Activated naive CD4-positive, alpha-beta T cell treated with anti-CD3 and anti-CD28 coated beads, Interleukin-2, amount 50 U/mL, for 16 hours (primary cell): Measurements from ENCODE around the gene IER5L.

Source experiments
- DNase-seq: peaks from one replicate; pipeline ENCODE4 v3.0.0-alpha.2; 2020

The IER5L gene

DNA sequence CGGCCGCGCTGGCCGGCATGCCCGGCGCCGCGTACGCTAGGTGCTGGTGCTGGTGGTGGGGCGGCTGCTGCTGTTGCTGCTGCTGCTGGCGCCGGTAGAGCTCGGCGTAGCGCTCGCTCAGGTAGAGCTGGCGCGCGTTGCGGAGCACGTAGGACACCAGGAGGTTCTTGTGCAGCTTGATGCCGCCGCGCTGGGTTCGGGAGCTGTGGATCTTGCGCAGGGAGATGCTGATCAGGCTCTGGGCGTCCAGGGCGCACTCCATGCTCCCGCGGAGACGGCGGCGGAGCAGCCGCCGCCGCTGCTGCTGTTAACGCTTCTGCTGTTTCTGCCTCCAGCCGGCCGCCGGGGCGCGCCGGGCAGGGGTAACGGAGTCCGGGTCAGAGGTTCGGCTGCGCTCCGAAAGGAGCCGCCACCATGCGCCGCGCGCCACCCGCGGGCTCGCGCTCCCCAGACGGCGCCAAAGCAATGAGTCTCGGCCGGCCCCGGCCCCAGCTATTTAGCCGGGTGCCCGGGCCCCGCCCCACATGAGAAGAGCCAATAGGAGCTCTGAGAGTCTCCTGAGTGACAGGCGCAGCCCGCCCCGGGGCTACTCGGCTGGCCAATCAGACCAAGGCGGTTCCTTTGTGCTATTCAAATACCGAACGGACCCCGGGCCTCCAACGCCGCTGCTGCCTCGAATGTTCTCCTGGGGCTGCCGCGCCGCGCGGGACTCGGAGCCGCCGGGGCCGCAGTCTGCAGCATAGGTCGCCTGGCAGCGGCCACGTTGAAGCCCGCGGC lies at the start of gene IER5L:
TSS of gene IER5L (minus strand) at position 471 of the 777 bp plus-strand sequence. CDS start at position 262, 209 bp downstream.
- peak; percentile 93 for DNase-seq

DNA sequence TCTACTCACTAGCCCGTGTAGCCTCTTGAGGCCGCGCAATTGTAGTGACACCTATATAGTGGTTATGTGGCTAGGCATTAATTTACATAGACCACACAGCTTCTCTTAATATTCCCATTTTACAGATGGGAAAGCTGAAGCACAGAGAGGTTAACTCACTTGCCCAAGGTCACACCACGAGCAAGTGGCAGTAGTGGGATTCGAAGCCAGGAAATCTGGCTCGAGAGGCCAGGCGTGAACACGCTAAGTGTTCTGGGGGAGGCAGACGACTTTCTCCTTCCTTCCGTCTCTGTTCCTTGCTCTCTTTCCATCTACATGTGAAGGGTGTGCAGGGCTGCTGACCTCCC lies 49.8 kb upstream of the IER5L start:
- no peak for DNase-seq

DNA sequence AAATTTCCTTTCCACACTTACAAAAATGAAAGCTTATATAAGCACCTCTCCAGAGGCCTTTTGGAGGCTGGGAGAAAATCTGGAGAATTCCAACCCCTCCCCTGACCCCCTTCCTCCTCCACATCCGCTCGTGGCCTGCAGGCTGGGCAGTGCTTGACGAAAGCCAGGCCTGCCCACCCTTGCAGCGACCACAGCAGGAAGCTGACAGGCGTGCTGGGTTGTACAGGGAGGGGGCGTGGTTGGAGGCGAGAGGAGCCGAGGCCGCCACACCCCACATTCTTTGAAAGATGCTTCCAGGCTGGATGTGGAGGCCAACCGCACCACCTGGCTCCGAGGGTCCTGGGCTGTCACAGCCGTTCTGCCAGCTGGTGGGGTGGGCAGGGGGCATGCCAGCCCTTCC lies 47.8 kb upstream of the IER5L start:
- DNase-seq = peak; percentile 34

DNA sequence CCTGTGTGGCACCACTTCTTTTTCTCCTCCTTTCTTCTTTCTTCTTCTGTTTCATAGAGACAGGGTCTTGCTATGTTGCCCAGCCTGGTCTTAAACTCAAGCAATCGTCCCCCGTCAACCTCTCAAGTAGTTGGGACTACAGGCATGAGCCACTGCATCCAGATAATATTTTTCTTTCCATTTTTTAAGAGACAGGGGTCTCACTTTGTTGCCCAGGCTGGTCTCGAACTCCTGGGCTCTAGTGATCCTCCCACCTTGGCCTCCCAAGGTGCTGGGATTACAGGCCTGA lies 47.4 kb upstream of the IER5L start:
- no peak for DNase-seq

DNA sequence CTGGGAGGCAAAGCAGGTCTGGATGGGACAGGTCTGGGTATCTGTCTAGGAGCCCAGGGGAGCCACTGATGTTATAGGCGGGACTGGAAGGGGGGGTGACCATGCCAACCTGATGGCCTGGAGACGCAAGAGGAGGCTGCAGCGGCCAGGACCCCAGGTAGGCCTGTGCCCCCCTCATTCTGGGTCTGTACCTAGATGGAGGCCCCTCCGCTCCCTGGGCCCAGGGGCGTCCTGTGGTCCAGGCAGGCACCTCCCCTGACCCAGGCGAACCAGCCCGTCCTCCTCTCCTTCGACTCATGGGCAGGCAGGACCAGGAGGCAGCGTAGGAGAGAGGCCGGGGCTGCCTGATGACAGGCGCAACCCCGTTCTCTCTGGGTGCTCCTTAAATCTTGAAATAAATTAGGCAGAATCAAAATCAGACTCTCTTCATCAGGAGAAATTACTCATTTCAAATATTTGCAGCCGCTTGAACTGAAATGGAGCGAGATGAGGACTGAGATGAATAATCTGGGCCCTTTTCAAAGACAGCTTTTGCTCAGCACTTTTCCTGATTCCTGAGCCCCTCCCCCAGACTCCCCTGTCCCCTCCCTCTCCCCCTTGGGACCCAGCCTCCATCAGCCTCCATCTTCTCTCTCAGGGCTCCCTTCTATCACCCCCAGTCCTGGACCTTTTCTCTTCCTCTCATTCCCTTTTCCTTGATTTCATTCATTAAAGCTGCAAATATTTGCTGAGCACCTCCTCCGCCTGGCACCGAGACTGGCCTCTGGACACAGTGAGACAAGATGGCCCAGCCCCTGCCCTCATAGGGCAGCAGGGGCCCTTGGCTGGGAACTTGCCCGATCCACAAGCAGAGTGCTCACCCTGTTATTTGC lies 46.8 kb upstream of the IER5L start:
- DNase-seq = no peak

DNA sequence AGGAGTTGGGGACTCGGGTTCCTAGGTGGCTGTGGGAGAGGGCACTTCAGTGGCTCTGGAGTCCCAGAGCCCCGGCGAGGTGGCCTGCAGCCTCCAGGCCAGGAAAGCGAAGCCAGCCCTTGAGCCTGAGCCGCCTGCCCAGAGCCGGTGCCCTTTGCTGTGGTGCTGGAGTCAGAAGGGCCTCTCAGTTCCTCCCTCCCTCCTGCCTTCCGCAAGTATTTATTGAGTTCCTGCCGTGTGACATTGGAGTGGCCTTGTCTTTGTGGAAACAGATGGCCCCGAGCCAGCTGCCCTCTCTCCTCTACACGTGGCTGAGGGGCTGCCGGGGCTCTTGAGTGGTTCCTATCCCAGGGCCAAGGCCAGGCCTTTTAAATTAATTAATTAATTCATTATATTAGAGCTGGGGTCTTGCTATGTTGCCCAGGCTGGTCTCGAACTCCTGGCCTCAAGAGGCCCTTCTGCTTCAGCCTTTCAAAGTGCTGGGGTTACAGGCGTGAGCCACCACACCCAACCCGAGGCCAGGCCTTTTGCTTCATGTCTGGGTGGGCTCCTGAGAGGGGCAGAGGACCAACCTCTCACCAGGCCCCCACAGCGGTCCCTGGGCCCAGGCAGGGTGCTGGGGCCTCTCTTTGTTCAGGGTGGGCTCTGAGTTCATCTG lies 45.6 kb upstream of the IER5L start:
- DNase-seq = no peak

DNA sequence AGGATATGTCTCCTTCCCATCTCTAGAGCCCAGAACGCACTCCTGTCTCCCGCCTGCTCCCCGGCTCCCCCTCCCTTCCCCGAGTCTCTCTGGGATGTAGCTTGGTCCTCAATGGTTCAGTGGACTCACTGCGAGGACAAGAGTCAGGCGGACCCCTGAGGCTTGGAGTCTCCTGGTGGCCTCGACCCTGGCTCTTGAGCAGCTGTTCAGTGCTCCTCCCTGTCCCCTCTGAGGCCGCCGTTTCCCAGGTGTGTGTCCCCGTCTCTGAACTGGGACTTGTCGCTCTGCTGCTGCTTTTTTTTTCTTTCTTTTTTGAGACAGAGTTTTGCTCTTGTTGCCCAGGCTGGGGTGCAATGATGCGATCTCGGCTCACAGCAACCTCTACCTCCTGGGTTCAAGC lies 44.8 kb upstream of the IER5L start:
- DNase-seq = no peak

DNA sequence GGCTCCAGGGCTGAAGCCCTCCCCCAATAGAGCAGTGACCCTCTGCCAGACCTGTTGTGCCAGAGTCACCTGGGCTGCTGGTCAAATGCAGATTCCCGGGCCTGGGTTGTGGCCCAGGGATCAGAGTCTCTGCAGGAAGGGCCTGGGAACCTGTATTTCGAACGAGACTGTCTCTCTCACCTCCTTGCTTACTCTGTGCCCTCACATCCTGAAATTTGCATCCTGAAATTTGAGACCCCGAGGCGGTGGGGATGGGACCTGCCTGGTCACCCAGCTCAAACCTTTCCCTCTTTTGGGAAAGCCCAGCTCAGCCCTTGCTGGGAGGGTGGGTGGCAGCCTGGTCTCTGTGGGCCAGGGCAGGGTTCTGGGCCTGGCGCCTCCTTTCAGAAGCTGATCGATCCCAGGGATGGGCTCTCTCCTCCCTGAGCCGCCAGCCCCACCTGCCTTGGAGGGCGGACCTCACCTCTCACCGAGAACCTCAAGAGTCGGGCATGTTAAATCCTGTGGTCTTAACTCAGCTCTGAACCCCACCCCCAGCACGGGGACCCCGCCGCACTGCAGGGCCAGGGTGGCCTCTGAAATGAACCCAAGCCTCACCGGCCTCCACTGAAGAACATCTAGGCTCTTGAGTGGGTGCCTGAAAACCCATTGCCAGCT lies 44.0 kb upstream of the IER5L start:
- DNase-seq = no peak

DNA sequence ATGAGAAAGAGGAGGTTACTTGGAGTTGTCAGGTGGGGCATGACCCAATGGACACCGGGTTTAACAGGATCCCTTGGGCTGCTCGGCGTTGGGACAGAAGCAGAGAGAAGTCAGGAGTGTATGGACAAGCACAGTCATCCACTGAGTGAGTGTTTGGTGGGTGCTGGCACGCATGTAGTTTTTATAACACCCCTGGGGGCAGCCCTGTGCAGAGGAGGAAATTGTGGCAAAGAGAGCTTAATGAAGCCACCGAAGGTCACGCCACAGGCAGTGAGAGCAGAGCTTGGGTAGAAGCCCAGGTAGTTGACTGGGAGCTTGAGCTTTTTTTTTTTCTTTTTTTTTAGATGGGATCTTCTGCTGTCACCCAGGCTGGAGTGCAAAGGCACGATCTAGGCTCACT lies 43.2 kb upstream of the IER5L start:
- DNase-seq = no peak

DNA sequence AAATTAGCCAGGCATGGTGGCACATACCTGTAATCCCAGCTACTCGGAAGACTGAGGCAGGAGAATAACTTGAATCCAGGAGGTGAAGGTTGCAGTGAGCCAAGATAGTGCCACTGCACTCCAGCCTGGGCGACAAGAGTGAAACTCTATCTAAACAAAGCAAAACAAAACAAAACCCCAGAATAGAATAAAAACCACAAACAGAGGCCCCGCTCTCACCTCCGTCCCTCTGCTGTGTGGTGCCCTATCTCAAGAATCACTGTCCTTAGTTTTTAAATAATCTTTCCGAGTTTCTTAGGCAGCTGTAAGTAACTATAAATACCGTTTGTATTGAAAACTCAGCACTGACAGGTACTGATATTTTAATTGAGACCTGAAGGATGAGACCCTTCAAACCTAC lies 42.7 kb upstream of the IER5L start:
- DNase-seq = no peak

DNA sequence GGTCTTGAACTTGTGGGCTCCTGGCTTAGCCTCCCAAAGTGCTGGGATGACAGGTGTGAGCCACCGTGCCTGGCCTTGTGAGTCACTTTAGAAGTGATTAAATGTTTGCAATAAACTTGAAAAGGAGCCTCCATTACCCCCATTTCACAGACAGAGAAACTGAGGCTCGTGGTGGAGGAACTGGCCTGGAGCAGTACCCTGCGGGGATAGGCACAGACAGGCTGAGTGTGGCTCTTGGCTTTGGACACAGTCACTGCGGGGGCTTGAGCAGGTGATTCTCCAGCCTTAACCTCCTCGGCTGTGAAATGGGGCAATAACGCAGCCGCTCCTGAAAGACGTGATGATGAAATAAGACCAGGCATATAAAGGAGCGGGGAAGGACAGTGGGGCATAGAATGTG lies 40.9 kb upstream of the IER5L start:
- no peak for DNase-seq

DNA sequence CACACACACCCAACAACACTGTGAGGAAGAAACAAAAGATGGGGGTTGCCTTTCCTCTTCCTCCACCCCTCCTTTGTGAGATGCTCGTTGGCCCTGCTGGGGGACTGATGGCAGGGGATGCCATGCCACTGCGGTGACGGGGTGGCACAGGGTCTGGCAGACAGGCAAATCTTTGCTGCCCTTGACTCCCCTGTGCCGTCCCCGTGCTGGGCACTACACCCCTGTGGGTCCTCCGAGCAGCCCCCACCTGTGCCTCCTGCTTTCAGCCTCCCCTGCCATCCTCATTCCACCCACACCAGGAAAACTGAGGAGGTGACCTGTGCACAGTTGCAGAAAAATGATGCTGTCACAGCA lies 40.2 kb upstream of the IER5L start:
- no peak for DNase-seq

DNA sequence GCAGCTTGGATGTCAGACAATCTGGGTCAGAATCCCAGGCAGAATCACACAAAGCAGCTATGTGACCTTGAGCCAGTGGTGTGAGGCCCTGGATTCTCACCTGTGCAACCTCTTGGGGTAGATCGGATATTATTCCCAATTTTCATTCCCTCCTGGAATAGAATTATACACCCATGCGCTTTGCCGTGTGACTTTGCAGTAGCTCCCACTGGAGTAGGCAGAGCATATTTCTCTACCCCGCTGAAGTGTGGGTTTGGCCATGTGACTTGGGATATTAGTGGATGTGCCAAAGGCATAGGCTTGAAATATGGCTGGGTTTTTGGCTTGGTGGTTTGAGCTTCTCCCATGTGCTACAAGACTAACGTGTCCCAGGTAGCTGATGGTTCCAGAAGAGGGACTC lies 35.5 kb upstream of the IER5L start:
- no peak for DNase-seq

DNA sequence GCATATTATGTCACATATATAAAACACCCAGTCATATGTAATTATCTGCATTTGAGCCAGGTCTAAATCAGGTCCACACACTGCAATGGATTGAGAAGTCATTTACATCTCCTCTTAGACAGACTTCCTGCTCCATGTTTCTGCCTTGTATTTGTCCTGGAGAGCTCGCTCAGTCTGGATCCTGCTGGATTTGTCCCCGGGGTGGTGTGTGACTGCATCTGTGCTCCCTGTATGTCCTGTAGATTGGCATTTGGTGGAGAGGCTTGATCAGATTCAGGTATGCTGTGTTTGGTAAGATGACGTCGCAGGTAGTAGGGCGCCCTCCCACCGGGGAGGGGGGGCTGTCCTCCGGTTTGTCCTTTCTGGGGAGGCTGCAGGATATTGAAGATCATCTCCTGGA lies 33.6 kb upstream of the IER5L start:
- DNase-seq = no peak

DNA sequence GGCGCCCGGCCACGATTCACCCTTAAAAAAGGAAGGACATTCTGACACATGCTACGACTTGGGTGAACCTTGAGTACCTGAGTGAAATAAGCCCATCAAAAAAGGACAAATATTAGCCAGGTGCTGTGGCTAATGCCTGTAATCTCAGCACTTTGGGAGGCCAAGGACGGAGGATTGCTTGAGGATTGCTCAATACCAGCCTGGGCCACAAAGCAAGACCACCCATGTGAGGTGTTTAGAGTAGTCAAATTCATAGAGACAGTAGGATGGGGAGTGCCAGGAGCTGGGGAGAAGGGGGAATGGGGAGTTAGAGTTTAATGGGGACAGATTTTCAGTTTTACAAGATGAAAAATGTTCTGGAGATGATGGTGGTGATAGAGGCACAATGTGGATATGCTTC lies 32.1 kb upstream of the IER5L start:
- no peak for DNase-seq

DNA sequence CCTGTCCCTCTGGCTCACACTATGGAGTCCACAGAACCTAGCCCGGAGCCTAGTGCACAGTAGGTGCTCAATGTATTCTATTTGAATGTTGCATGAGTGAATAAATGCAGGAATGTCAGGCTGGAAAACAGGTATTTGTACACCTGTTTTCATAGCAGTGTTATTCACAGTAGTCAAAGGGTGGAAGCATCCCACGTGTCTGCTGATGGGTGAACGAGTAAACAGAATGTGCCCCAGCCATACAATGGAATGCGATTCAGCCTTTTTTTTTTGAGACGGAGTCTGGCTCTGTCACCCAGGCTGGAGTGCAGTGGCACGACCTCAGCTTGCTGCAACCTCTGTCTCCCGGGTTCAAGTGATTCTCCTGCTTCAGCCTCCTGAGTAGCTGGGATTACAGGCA lies 31.5 kb upstream of the IER5L start:
- DNase-seq = no peak

DNA sequence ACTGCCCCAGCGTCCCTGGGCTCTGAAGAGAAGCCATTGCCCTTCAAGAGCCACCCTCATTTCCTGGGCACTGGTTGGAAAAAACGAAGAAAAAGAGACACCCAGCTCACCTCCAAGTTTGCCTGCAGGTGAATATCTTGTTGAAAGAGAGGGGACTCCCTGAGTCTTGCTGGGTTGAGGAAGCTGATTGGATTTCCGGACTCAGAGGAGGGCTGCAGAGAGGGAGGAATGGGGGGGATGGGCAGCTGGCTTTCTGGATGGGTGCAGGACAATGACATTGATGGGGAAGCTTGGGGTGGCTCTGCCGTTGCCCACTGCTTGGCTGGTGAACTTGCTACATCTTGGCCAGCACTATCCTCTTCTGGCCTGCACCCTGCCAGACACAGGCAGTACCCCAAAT lies 31.0 kb upstream of the IER5L start:
- no peak for DNase-seq

DNA sequence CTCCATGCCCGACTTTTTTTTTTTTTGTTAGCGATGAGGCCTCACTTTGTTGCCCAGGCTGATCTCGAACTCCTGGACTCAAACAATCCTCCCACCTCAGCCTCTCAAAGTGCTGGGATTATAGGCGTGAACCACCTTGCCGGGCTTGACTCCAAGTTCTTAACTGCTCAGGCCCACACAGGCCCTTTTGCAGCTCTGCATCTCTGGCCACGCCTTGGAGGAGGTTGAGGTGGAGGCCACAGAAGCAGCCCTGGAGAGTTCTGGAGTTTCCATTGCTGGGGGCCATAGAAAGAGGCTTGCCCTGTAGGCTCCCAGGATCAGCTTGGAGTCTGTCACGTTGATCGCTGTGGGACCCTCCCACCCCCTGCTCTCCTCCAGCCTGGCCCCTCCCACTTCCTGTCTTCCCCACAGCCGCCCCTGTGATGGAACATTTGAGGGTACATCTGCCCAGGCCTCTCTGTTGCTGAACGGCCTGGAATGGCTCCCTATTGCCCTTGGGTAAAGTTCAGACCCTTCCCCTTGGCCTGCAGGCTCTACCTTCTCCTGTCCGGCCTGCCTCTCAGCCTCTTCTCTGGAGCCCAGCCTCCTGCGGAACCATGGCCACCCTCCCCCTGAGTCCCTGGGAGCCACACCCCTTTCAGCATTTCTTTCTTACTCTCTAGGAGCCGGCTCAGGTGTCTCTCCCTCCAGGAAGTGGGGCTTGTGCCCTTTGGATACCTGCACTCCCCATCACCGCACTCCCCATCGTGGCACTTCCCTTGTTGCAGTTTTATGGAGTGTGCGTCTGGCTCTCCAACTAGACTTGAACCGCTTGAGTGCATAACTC lies 30.4 kb upstream of the IER5L start:
- peak; percentile 44 for DNase-seq

DNA sequence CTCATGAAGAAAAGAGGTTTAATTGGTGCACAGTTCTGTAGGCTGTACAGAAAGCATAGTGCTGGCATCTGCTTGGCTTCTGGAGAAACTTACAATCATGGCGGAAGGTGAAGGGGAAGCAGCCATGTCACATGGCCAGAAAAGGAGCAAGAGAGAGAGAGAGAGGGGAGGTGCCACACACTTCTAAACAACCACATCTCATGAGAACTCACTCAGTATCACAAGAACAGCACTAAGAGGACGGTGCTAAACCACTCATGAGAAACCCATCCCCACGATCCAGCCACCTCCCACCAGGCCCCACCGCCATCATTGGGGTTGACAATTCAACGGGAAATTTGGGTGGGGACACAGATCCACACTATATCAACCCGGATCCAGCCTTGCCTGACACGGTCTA lies 28.8 kb upstream of the IER5L start:
- no peak for DNase-seq

DNA sequence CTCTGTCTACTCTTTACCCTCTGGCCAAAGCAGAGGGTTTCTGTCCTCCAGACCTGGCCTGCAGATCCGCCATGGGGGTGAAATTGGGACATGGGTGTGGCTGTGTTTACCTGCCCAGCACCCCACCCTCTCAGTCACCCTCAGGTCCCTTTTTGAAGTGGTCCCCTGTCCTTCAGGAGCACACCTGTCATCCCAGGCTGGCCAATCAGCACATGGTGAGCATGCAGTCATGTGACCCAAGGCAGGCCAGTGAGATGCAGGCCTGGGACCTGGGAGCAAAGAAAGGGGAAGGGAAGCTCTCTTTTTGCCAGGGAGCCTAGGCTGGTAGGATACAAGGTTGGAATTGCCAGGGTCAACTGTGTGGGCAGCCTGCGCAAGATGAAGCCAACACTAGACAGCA lies 28.3 kb upstream of the IER5L start:
- no peak for DNase-seq

DNA sequence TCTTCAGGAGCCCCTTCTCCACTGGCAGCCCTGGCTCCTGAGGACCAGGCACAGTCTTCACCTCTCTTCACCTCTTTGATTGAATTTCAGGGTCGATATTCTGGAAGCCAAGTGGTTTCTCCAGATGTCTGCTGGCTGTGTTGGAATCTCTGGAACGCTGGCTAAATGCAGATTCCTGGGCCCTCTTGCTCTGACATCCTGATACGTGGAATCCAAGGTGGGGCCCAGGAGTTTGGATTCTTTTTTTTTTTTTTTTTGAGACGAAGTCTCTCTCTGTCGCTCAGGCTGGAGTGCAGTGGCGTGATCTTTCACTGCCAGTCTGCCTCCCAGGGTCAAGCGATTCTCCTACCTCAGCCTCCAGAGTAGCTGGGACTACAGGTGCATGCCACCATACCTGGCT lies 26.8 kb upstream of the IER5L start:
- DNase-seq = no peak

DNA sequence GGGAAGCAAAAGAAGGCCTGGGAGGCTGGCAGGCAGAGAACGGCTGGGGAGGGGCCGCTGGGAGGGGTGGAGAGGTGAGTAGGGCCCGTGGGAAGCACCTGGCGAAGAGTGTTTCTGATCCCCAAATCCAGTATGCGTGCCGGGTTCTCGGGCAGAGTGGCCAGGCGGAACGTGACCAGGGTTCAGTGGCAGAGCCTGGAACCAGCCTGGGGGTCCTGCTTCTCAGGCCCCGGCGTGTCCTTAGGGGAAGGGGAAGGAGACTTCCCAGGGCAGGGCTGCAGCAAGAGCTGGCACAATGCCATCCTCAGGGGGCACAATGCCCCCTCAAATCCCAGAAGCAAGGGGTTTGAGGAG lies 25.5 kb upstream of the IER5L start:
- DNase-seq = no peak
